Activated T-cell treated with anti-CD3 and anti-CD28 coated beads for 48 hours (primary cell): ENCODE measurements around the gene BMP2K.
A peak's percentile ranks its signal among the peaks of the same experiment; 100 is the strongest.

Experiments used
- DNase-seq: peaks from one replicate; pipeline ENCODE4 v3.0.0-alpha.2; 2020; ENCODE audit warnings: low read depth

The BMP2K gene

GRCh38 chr4:78776079-78776728 is at the start of gene BMP2K:
Gene BMP2K (plus strand): TSS chr4:78776350. CDS start chr4:78776544, 194 bp downstream.
- DNase-seq, result peak; percentile 78

GRCh38 chr4:78726546-78726945 is 49.6 kb upstream of the BMP2K start:
- DNase-seq, result no peak

- no peak for DNase-seq
These were observed 43.6 kb upstream of the BMP2K start for GRCh38 chr4:78732332-78733104.

- no peak for DNase-seq
These were observed 41.5 kb upstream of the BMP2K start for GRCh38 chr4:78734441-78735162.

GRCh38 chr4:78735697-78736096 is 40.5 kb upstream of the BMP2K start:
- no peak for DNase-seq

GRCh38 chr4:78737035-78737434 is 39.1 kb upstream of the BMP2K start:
- DNase-seq, result no peak

GRCh38 chr4:78737973-78738372 is 38.2 kb upstream of the BMP2K start:
- DNase-seq, result no peak

- no peak for DNase-seq
These were observed 33.9 kb upstream of the BMP2K start for GRCh38 chr4:78742300-78742699.

- DNase-seq, result no peak
These were observed 28.7 kb upstream of the BMP2K start for GRCh38 chr4:78747475-78747922.

GRCh38 chr4:78748381-78748780 is 27.8 kb upstream of the BMP2K start:
- DNase-seq, result no peak

GRCh38 chr4:78749258-78749971 is 26.7 kb upstream of the BMP2K start:
- DNase-seq, result no peak

- no peak for DNase-seq
These were observed 26.0 kb upstream of the BMP2K start for GRCh38 chr4:78749972-78750727.

GRCh38 chr4:78753091-78753490 is 23.1 kb upstream of the BMP2K start:
- DNase-seq, result no peak

- DNase-seq, result no peak
These were observed 21.3 kb upstream of the BMP2K start for GRCh38 chr4:78754872-78755271.

- DNase-seq, result no peak
These were observed 20.0 kb upstream of the BMP2K start for GRCh38 chr4:78756137-78756536.

GRCh38 chr4:78756776-78757175 is 19.4 kb upstream of the BMP2K start:
- no peak for DNase-seq

- DNase-seq, result no peak
These were observed 18.6 kb upstream of the BMP2K start for GRCh38 chr4:78757574-78757973.

GRCh38 chr4:78758085-78758484 is 18.1 kb upstream of the BMP2K start:
- DNase-seq, result no peak

GRCh38 chr4:78762529-78762928 is 13.6 kb upstream of the BMP2K start:
- DNase-seq, result no peak

- DNase-seq, result no peak
These were observed 12.9 kb upstream of the BMP2K start for GRCh38 chr4:78763251-78763650.

GRCh38 chr4:78763763-78764387 is 12.3 kb upstream of the BMP2K start:
- no peak for DNase-seq
